GM18498 (cell line): ENCODE data around the gene FNDC3B.

Experiments used
- ATAC-seq: cut with Tn5 transposase; IDR thresholded peaks from one replicate; pipeline ENCODE4 v1.9.1; 2021; ENCODE audit warnings: mild to moderate bottlenecking, moderate library complexity; ENCODE audit not compliant: unreplicated experiment

The FNDC3B gene

DNA sequence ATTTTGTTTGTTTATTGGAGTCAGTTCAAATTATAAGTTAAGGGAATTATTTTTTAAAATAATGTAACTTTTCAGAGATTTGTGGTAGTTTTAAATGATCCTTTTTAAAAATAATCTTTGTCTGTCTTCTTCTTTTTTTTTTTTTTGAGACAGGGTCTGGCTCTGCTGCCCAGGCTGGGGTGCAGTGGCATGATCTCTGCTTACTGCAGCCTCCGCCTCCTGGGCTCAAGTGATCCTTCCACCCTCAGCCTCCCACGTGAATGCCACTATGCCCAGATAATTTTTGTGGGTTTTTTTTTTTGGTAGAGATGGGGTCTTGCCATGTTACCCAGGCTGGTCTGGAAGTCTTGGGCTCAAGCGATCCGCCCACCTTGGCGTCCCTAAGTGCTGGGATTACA is 12.6 kb downstream of the FNDC3B start:
- no peak for ATAC-seq

DNA sequence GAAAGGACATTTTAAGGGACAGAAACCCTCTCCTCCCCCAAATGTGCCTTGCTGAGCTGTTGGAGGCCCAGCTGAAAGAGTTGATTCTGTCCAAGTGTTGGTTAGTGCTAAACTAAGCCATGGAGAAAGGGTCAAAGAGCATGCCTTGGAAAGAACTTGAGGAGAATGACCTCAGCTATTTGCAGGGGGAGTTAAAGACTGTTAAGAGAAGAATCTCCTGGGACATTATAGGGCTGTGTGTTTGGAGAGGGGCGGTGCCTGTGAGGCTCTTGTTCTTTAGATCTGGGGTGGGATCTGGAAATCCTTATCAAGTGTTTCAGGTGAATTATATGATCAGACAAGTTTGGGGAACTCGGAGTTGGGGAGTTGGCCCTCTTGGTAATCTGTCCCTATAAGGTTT is 13.0 kb downstream of the FNDC3B start:
- ATAC-seq: no peak

DNA sequence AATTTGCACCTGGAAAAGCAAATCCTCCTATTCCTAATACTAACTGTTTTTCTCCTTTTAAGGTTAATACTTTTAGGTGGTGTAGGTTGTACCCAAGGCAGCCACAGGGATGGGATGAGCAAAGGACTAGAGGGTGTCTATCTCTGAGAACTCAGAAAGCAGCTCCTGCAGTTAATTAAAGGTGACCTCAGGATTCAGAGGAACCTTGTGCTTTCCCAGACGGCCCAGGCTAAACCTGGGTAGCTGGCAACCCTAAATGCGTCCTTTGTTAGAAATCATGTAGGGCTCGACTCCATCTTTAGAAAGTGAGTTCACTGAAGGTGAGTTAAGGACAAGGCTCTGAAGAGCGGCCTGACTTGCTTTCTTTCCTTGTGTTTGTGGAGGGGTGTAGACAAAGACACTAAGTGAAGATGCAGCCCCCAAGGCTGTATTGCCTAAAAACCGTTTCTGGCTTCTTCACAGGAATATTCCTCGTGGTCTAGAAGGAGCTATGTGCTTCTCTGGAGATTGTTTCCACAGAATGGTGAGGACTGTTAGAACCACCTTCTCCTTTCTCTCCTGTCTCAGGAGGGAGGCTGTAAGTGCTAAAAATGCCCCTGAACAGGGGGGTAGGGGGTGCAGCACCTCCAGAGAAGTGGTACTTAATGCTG is 14.9 kb downstream of the FNDC3B start:
- no peak for ATAC-seq

DNA sequence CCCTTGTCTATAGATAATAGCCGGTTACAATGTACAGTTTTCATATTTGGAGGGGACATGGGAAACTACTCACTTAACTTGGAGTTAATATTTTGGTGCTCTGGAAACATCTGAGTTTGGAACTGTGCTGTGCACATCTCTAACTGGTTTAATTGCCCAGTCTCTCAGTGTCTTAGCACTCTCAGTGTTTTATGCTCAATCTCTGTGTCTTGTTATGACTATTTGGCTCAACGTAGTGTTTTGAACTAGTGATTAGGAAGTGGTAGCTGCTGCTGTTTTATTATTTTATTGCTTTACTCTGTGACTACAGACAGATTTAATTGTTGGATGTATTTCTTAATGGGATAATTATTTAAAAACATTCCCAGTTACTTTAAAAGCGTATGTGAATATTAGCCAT is 17.0 kb downstream of the FNDC3B start:
- no peak for ATAC-seq

DNA sequence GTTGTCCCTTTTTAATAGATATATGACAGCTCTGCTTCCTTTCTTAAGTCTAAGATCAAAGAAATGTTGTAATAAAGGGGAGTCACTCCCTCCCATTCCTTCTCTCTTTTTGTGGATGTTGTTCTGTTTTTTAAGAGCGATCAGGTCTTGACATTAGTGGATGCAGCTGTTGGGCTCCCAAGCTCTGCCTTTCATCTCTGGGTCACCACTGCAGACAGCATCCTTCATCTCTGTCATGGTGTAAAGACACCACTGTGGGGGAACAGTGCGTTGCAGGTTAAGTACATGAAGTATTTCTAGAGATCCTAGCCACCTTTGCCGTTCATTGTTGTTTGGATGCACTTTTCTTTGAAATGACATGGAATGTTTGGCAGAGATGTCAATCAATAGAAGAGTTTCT is 17.7 kb downstream of the FNDC3B start:
- ATAC-seq: no peak

DNA sequence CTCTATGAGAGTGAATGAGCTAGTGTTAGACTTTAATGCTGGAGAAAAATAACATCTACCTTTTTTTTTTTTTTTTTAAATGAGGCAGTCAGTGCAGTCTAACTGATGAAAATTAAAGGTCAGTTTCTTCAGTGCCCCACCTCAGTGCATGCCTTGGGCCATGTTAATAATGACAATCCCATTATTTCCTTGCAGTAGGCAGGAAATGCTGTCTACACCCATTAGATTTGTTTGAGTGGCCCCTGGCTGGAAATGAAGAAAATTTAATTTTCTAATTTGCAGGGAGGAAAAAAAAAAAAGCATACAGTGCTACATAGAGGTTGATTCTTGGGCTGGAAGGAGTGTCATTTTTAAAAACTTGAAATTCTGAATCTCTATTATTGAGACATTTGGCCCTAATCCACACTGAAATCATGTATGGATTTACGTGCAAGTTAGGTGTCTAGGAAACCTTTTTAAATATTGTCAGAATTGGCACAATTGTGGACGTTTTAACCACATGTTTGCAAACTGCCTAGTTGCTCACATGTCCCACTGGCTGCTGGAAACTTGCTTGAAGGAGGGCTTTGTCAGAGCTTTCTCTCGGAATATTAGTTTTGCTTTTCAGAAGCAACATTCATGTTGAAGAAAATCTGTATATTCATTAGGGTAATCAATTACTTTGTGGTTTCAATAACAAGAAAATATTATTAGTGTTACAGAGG is 18.4 kb downstream of the FNDC3B start:
- ATAC-seq: no peak

DNA sequence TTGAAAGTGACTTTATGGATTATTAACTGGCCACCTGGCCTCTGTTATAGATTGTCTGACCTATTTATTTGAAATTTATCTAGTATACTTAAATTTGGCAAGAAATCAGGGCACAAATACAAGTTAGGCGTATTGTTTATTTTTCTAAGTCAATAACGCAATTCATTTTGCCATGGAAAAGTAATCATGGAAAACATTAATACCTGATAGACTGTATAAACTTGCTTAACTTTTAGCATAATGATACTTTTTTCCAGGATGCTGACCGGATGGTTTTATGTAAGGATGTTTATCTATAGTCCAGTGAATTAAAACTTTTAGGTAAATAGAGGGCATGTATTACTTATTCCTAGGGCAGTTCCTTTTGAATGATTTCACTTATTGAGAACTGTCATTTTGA is 20.2 kb downstream of the FNDC3B start:
- ATAC-seq: no peak

DNA sequence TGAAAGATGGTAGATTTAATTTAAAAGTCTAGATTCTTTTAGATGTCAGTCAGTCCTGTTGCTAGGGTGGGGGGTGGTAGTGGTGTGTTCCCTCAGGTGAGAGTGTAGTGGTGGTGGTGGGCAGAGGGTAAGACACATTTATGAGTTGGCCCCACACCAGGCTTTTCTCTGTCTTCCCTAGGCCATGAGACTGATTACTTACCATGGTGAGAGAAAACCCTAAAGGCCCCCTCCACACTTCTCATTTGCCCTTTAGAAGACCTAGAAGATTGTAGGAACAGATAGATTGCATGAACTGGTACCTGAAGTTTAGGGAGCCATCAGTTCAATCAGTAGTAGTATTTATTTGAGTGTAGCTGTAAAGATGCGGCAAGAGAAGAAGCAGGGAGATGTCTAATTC is 20.9 kb downstream of the FNDC3B start:
- no peak for ATAC-seq

DNA sequence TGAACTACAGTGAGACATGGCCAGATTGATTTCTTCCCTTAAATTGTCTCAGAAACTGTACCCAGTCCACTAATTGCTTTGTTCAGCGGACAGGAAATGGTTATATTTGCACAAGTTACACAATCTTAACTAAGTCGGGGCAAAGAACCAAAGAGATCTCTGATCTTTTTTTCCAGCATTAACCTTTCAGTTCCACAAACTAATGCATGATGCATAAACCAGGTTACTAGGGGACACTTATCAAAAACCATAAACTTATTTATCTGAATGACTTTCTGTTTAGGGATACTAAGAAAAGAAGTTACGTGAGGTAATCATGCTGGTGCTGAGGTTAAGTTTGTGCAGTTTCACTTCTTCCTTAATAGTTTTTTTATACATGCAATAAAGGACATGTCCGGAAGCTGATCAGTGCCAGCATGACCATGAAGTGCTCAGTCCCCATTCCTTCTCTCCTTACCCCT is 22.4 kb downstream of the FNDC3B start:
- ATAC-seq: peak; percentile 92

DNA sequence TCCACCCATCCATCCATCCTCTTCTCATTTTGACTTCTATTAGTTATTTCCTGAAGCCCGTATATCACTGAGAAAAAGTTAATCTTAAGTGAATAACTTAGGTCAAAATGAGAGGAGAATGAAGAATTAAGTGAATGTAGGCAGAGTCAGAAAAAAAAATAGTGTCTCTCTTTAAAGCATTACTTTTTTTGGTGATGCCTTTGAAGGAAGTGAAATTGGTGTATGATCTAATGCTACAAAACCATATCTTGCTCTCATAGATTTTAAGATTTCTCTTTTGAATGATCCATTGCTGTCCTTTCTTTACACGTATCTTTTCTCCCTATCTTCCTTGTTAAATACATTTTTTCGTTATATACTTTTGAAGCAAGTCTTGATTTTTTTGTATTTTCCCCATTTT is 23.4 kb downstream of the FNDC3B start:
- no peak for ATAC-seq

DNA sequence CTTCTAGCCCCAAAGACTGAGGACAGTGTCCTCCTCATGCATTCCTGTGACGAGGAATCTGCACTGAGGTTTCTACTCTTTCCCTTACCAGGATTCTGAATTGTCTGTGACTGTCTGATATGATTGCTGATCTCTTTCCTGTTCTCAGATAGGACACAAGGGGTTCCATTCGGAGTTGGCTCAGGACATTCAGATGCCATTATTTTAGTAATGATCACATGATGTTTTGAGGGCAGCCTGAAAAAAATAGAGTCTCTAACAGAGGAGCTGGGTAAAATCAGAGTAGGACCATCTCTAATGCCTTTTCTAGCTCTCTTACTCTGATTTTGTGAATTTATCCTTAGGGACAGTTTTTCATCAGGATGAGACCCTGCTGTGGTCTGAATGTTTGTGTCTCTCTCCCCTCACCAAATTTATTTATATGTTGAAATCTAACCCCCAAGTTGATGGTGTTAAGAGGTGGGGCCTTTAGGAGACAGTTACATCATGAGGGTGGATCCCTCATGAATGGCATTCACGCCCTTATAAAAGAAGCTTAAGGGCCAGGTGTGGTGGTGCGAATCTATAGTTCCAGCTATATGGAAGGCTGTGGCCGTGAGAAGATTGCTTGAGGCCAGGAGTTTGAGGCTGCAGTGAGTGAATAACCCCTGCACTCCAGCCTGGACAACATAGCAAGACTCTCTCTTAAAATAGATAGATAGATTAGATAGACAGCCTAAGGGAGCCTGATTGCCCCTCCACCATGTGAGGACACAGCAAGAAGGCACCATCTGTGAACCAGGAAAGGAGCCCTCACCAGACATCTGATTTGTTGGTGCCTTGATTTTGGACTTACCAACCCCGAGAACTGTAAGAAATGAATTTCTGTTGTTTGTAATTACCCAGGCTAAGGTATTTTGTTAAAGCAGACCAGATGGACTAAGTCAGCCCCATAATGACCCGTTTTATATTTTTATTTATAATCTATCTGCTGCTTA is 24.4 kb downstream of the FNDC3B start:
- ATAC-seq: no peak

DNA sequence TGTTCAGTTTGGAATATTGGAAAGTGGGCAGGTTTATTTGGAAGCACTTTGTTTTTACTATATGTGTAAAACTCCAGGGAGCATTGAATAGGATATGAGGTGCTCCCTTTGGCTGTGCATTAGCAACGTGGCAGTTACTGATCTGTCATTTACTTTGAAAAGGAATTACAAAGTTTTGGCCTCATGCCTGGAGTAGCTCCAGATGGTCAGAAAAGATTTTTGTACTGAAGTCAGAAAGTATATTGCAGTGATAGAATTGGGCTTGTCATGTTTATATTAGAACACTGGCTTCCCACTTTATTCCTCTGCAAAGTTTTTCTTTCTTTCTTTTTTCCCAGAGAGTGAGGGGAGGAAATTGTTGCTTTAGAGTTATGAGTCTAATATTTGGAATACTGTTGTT is 26.1 kb downstream of the FNDC3B start:
- ATAC-seq: no peak

DNA sequence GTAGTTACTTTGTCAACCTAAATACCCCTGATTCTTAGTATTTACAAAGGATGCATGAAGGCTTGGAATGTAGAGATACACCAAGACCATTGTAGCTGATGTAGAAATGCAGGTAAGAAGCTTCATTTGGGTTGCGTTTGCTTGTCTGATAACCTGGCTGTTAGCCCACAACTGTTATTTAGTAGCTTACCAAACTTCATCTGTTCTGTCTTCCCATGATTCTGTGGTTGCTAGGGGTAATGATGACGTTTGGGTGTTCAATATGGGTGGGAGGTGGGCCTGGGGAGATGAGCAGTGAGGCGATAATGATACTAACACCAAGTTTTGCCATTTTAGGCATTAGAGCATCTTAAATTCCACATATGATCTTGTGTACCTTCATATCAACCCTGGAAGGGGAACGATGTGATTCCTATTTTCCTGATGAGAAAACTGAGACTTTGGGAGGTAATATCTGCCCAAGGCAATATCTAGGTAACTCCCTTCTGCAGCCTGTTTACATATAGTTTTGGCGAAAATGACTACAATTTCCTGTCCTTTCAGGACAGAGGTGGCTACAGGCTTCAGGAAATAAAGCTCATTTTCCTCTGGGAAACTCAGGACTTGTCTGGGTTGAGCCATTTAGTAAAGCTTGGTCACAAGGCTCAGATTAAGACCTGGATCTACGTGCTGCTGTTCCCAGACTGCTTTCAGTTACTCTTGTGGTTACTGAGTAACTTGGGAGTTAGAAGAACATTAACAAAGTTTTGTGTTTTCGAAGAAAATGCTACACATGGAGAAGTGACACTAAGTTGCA is 26.8 kb downstream of the FNDC3B start:
- no peak for ATAC-seq

DNA sequence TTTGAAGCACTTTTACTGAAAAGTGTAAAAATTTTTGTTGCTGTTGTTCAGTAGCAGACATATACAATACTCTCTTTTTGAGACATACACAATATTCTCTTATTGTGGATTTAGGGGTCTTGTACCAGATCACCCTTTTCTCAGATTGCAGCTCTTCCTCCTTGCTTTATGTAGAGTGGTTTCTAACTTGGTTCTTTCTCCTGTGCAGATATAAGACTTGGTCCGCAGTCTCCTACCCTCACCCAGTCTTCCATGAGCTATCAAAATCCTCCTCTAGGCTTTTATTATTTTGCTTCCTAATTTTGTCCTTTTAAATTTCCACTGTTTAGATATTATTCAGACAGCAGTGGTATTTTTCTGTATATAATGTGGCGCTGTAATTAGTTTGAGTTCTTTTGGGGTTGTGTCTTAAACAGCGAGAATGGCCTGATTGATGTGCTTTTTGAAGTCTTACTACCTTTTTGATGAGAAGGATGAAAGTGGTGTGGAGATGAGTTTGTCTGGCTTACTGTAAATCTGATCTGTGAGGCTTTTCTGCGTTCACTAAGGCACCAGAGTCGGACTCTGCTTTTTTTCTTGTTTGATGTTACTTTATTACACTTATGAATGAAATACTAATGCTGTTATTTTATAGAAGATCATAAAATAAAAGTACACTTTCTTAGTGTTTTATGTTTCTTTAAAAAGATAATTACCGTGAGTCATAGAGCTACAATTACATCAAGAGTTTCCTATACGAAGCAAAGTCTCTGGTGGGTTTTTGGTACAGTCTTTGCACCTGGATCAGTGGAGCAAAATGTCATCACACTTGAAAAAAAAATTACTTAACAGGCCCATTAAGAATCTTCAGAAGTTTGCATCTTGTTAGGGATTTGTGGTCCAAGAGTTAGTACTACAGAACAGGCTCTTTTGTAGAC is 27.8 kb downstream of the FNDC3B start:
- no peak for ATAC-seq

DNA sequence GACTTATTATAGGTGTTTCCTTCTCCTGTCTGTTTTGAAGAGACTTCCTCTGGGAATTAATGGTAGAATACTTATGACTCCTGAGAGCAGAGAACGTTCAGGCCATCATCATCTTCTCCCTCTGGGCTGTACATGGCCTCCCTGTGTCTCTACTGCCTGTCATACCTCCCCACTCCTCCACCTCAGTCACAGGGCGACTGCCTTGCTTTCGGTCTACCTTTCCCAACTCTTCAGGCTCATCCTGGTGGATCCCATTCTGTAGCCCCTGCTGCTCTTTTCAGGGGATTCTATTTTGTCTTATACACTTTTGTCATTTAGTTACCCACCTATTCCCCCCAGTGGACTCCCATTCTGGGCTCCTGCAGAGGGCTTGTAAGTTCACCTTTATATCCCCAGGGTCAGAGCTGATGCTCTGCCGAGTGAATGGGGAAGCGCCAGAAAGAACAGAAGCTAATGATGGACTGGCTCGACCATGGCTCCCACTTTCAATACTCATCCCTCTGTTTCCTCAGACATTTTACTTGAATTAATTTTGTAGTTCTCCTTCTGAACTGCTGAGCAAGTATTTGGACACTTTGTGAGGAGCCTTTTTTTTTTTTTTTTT is 28.6 kb downstream of the FNDC3B start:
- no peak for ATAC-seq

DNA sequence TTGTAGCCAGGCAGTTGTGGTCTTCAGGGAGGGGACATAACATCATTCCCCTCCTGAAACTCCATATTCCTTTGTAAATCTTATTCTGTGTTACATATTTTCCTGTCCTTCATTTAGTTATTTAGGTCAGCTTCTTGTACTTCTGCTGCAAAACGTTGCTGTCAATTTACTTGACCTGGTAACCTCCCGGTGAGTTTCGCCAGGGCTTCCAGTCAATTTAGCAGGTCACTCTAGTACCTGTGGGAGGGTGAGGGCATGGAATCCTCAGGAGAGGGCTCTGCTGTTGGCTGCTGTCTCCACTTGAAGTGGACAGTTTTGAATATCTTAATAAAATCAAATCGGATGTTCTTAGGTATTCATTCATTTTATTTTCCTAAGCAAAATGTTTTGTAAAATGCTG is 29.6 kb downstream of the FNDC3B start:
- ATAC-seq: no peak

DNA sequence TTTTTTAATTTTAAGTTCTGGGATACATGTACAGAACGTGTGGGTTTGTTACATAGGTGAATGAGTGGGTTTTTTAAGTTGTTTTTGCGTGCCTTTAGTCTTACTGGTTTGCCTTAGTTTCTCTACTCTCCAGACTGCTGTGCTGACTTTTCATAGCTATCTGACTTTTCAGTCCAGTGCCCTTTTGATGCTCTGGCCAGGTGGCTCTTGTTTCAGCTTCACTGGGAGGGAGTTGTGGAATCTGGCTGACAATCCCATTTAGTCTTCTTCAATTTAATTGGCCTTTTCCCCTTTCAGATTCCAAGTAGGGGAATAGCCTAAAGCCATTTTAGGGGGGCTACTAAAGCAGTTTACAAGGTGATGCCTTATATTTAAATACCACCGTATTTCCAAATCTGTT is 30.1 kb downstream of the FNDC3B start:
- ATAC-seq: no peak

DNA sequence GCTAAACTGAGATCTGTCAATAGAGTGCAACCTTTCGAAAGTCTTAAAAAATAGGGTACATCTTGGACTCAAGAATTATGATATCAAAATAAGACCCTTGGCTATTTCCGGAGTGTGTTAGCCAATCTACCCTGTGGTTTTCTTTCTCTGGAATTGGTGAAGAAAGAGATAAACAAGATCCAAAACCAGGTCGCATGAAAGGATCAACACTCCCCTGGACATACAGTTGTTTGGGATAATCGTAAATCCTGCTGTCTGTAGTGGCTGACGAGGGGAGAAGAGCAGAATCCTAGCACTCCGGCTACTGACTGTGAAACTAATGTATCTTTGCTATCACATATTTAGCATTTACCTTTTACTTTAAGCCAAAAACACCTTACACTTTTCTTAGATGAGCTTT is 30.9 kb downstream of the FNDC3B start:
- ATAC-seq: no peak

DNA sequence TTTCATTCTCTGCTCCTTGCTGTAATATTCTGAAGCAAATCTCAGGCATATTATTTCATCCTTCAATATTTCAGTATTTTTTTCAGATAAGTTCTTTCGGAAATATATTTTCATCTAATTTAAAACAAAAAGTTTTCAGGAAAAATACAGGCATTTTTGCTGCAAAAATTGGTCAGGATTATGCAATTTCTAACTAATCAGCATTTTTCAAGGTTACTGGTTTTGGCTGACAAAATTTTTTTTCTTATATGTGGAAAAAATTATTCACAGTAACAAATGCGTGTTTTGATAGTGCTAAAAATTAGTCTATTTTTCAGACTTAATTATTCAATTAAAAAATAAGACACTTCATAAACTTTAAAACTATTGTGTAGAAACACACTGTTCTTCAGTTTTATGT is 31.4 kb downstream of the FNDC3B start:
- no peak for ATAC-seq
